HepG2 (cell line): ENCODE data around the gene TGM3. TPM values are rescaled to one million over a fixed set of nuclear protein-coding genes. Genes with fewer than 3 reads are reported as not detected.

Experiments used
- ATAC-seq: fragments of 200-7000 bp; cut with Tn5 transposase; 3 replicates; pipeline ENCODE4 v1.9.1; 2020; ENCODE audit warnings: mild to moderate bottlenecking, moderate library complexity
- BruUV-seq: library from RNA; stranded (reverse); fragments of 400-500 nt; replicated peaks from 2 replicates; lab custom pipeline; 2021; lab: Mats Ljungman, UMichigan
- CTCF ChIA-PET: fragments of 300-600 bp; formaldehyde crosslinking; extraction: SDS; loops from one replicate; lab custom pipeline; 2021; ENCODE audit warnings: low total read pairs, inconsistent platforms, low intra/inter-chr PET ratio; lab: Yijun Ruan, JAX
- POLR2A ChIA-PET: fragments of 350-600 bp; sonication (Branson Sonifier 250); formaldehyde crosslinking; loops from one replicate; lab custom pipeline; 2020; ENCODE audit warnings: antibody characterized with exemption, inconsistent platforms; lab: Yijun Ruan, JAX
- DNase-seq: peaks from one replicate; pipeline ENCODE4 v3.0.0-alpha.2; 2015; ENCODE audit warnings: low spot score
- FAIRE-seq: peaks from 3 replicates; lab custom pipeline; 2011; peaks lifted over from hg19 to GRCh38; lab: Jason Lieb, UNC
- H2AFZ ChIP-seq: one replicate; pipeline ENCODE4 v1.6.1; 2011; ENCODE audit warnings: low read length, inconsistent platforms
- H3K27ac ChIP-seq: fragments of 300-600 bp; 3 replicates; pipeline ENCODE4 v1.8.0; 2011; ENCODE audit warnings: mixed run types, mild to moderate bottlenecking, mixed read lengths, low read length, inconsistent platforms; ENCODE audit not compliant: insufficient read depth; ENCODE audit errors: extremely low read length
- H3K27me3 ChIP-seq, 2 experiments: fragments of 200-600 bp in 1 of 2; 2 replicates in 1 of 2; 3 replicates in 1 of 2; pipeline versions ENCODE4 v1.6.0 to v1.8.0; 2011; ENCODE audit warnings: low read length in 2 of 2, mild to moderate bottlenecking in 2 of 2, moderate library complexity in 2 of 2, inconsistent platforms in 1 of 2; ENCODE audit not compliant: insufficient read depth in 2 of 2, control insufficient read depth in 1 of 2
- H3K36me3 ChIP-seq, 2 experiments: fragments of 200-600 bp in 1 of 2; replicated peaks in 1 of 2; 2 replicates in 1 of 2; 3 replicates in 1 of 2; pipeline versions ENCODE4 v1.5.1 to v1.8.0; 2011; ENCODE audit warnings: low read length in 2 of 2, inconsistent platforms in 1 of 2; ENCODE audit not compliant: insufficient read depth in 2 of 2, control insufficient read depth in 1 of 2
- H3K4me1 ChIP-seq: 2 replicates; pipeline ENCODE4 v1.5.1; 2012; ENCODE audit warnings: low read length, inconsistent platforms; ENCODE audit not compliant: insufficient read depth
- H3K4me2 ChIP-seq: 2 replicates; pipeline ENCODE4 v1.6.0; 2011; ENCODE audit warnings: low read depth, low read length, inconsistent platforms
- H3K4me3 ChIP-seq, 3 experiments: fragments of 200-600 bp in 1 of 3; sonication (generic), shearing (Covaris generic) in 1 of 3; replicated peaks in 1 of 3; 2 replicates each; pipeline ENCODE4 v1.5.1; 2011 to 2016; ENCODE audit warnings: low read length in 3 of 3, inconsistent platforms in 2 of 3, low read depth in 2 of 3, mild to moderate bottlenecking in 2 of 3, control low read depth in 1 of 3, mixed read lengths in 1 of 3; ENCODE audit not compliant: insufficient read depth in 1 of 3
- H3K79me2 ChIP-seq: one replicate; pipeline ENCODE4 v1.6.1; 2011; ENCODE audit warnings: low read length, inconsistent platforms; ENCODE audit not compliant: insufficient read depth
- H3K9ac ChIP-seq: 2 replicates; pipeline ENCODE4 v1.6.0; 2011; ENCODE audit warnings: mild to moderate bottlenecking, low read depth, low read length, inconsistent platforms; ENCODE audit not compliant: insufficient read depth
- H3K9me3 ChIP-seq: 2 replicates; pipeline ENCODE4 v1.5.1; 2012; ENCODE audit warnings: mild to moderate bottlenecking, low read length
- H4K20me1 ChIP-seq: 2 replicates; pipeline ENCODE4 v1.6.0; 2011; ENCODE audit warnings: inconsistent platforms, mild to moderate bottlenecking, low read length, moderate library complexity; ENCODE audit not compliant: insufficient read depth
- AHR ChIP-seq: IDR thresholded peaks from 2 replicates; pipeline ENCODE4 v1.6.1; 2018; ENCODE audit warnings: missing genetic modification reagents, missing compliant biosample characterization
- ATF7 ChIP-seq, 2 experiments: fragments of 450-650 bp in 1 of 2; sonication (generic) in 1 of 2; formaldehyde crosslinking in 1 of 2; IDR thresholded peaks; 2 replicates each; pipeline versions ENCODE4 v1.4.0 to v1.6.1; 2016 to 2020; ENCODE audit warnings: antibody characterized with exemption in 1 of 2, mild to moderate bottlenecking in 1 of 2, missing genetic modification reagents in 1 of 2
- CBX2 ChIP-seq, 2 experiments: fragments of 200-600 bp in 1 of 2; sonication (generic); formaldehyde crosslinking in 1 of 2; IDR thresholded peaks; 2 replicates each; pipeline versions ENCODE4 v1.7.0 to v1.8.1; 2018 to 2022; ENCODE audit warnings: low read depth in 2 of 2, low read length in 1 of 2, mild to moderate bottlenecking in 1 of 2, missing genetic modification reagents in 1 of 2
- KDM2A ChIP-seq: sonication (generic); formaldehyde crosslinking; IDR thresholded peaks from 2 replicates; pipeline ENCODE4 v1.4.0; 2020; ENCODE audit warnings: low read depth, missing genetic modification reagents, borderline replicate concordance
- KLF13 ChIP-seq: sonication (generic); formaldehyde crosslinking; IDR thresholded peaks from 2 replicates; pipeline ENCODE4 v1.4.0; 2020; ENCODE audit warnings: mild to moderate bottlenecking, missing genetic modification reagents
- KMT2B ChIP-seq: IDR thresholded peaks from 2 replicates; pipeline ENCODE4 v1.6.1; 2016; ENCODE audit warnings: missing genetic modification reagents, missing compliant biosample characterization
- MEF2D ChIP-seq: sonication (generic); formaldehyde crosslinking; IDR thresholded peaks from 2 replicates; pipeline ENCODE4 v1.5.1; 2020; ENCODE audit warnings: mild to moderate bottlenecking, missing genetic modification reagents
- NR2F2 ChIP-seq: IDR thresholded peaks from 2 replicates; pipeline ENCODE4 v1.6.1; 2012; ENCODE audit warnings: low read depth, inconsistent platforms, borderline replicate concordance
- SIN3A ChIP-seq: IDR thresholded peaks from 2 replicates; pipeline ENCODE4 v1.6.1; 2011; ENCODE audit warnings: low read depth, mild to moderate bottlenecking, control low read depth, low read length, borderline replicate concordance
- SMARCC2 ChIP-seq: fragments of 450-650 bp; IDR thresholded peaks from 2 replicates; pipeline ENCODE4 v1.6.1; 2017; ENCODE audit warnings: antibody characterized with exemption, mild to moderate bottlenecking
- SMC3 ChIP-seq: IDR thresholded peaks from 2 replicates; pipeline ENCODE4 v1.6.1; 2011; ENCODE audit warnings: low read length, improper control_type of control experiment
- SMYD3 ChIP-seq: sonication (generic); formaldehyde crosslinking; IDR thresholded peaks from 2 replicates; pipeline ENCODE4 v1.8.1; 2023; ENCODE audit warnings: mild to moderate bottlenecking, missing genetic modification reagents
- STAG1 ChIP-seq: sonication (generic); formaldehyde crosslinking; IDR thresholded peaks from 2 replicates; pipeline ENCODE4 v1.4.0; 2020; ENCODE audit warnings: missing genetic modification reagents
- ZFP37 ChIP-seq: sonication (generic); formaldehyde crosslinking; IDR thresholded peaks from 2 replicates; pipeline ENCODE4 v1.4.0; 2020; ENCODE audit warnings: missing genetic modification reagents, borderline replicate concordance
- ZKSCAN1 ChIP-seq: fragments of 150-350 bp; IDR thresholded peaks from 2 replicates; pipeline ENCODE4 v1.6.1; 2014; ENCODE audit warnings: low read length
- ZNF20 ChIP-seq: sonication (generic); formaldehyde crosslinking; IDR thresholded peaks from 2 replicates; pipeline ENCODE4 v1.4.0; 2020; ENCODE audit warnings: mild to moderate bottlenecking, moderate library complexity, missing genetic modification reagents
- ZNF629 ChIP-seq: sonication (generic); formaldehyde crosslinking; conservative IDR thresholded peaks from 2 replicates; pipeline ENCODE4 v1.5.0; 2020; ENCODE audit warnings: missing genetic modification reagents
- WGBS: methylation state at CpG from one replicate; pipeline ENCODE4 v1.1.6; 2017; ENCODE audit warnings: low lambda C conversion rate; 5-methylcytosine and 5-hydroxymethylcytosine counted together
- in situ Hi-C: cut with HindIII; loops from 2 replicates; pipeline ENCODE4 v1.10.0; 2017; ENCODE audit warnings: low pct_unique_long_range_greater_than_20kb; ENCODE audit not compliant: extremely low pct_ligation_motif_present
- intact Hi-C: fragments of 100-400 bp; cut with micrococcal nuclease; formaldehyde crosslinking; loops from one replicate; pipeline ENCODE4 v1.10.0; 2022; ENCODE audit not compliant: unreplicated experiment
- polyA plus RNA-seq, 8 experiments: library from polyadenylated mRNA; depleted of rRNA in 3 of 8; stranded (reverse) in 7 of 8; unstranded in 1 of 8; fragments of >200 nt; fragmentation: Illumina TruSeq in 4 of 8; extraction: Trizol in 4 of 8; gene quantifications; 2 replicates each; pipeline versions ENCODE4 v1.2.1 to v1.2.3, GENCODE V29; 2011 to 2016; ENCODE audit warnings: low read depth in 4 of 8, missing spikeins in 1 of 8, mixed read lengths in 1 of 8; ENCODE audit not compliant: insufficient read depth in 1 of 8
- total RNA-seq, 5 experiments: library from RNA; depleted of rRNA; stranded (reverse); fragments of >200 nt; fragmentation: Illumina TruSeq; extraction: Trizol; gene quantifications; 2 replicates each; pipeline ENCODE4 v1.2.3, GENCODE V29; 2016; ENCODE audit warnings: low read depth in 1 of 5
- TF ChIP-seq, protein P1 (sequence below): sonication (generic); formaldehyde crosslinking; IDR thresholded peaks from 2 replicates; pipeline ENCODE4 v1.5.1; 2020; ENCODE audit warnings: mild to moderate bottlenecking, missing genetic modification reagents, moderate library complexity
- TF ChIP-seq, protein P2 (sequence below): sonication (generic); formaldehyde crosslinking; IDR thresholded peaks from 2 replicates; pipeline ENCODE4 v1.9.0; 2022; ENCODE audit warnings: missing genetic modification reagents, mild to moderate bottlenecking, borderline replicate concordance
- TF ChIP-seq, protein P3 (sequence below): sonication (generic); formaldehyde crosslinking; IDR thresholded peaks from 2 replicates; pipeline ENCODE4 v1.4.0; 2020; ENCODE audit warnings: missing genetic modification reagents, borderline replicate concordance
- TF ChIP-seq, protein P4 (sequence below): sonication (generic); formaldehyde crosslinking; IDR thresholded peaks from 2 replicates; pipeline ENCODE4 v1.8.0; 2022; ENCODE audit warnings: mild to moderate bottlenecking, missing genetic modification reagents, moderate library complexity

The TGM3 gene
- total and polyA plus RNA-seq, 2 of the 13 experiments (the other 11 are each of a cell fraction or from before 2014, with no cell fraction given), result not detected

DNA sequence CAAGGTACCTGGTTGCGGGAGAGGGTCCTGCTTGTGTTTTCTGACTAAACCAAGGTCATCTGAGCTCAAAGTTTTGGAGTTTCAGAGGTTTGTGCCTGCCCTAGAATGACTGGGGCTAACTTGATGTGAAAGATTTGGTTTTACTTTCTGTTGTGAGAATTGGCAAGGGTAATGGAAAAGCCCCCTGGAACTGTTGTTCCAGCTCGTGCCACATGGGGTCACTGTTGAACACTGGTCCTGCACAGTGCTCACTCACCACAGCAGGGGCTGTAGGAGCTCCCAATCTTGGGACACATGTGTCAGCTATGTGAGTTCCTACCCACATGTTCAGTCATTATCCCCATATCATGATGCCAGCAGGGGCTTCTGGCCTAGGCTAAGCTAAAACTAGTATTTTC lies 91.4 kb downstream of the TGM3 start (continued):
- no peak for TF ChIP-seq SIN3A
- peak; percentile 65 for TF ChIP-seq SMC3
- peak; percentile 61 for TF ChIP-seq STAG1 (CRISPR knock-in tag)
- no peak for TF ChIP-seq KMT2B
- TF ChIP-seq, protein P1, sequence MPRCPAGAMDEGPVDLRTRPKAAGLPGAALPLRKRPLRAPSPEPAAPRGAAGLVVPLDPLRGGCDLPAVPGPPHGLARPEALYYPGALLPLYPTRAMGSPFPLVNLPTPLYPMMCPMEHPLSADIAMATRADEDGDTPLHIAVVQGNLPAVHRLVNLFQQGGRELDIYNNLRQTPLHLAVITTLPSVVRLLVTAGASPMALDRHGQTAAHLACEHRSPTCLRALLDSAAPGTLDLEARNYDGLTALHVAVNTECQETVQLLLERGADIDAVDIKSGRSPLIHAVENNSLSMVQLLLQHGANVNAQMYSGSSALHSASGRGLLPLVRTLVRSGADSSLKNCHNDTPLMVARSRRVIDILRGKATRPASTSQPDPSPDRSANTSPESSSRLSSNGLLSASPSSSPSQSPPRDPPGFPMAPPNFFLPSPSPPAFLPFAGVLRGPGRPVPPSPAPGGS, result 0 out of 2 replicates have a peak, but pooled peaks have one; percentile 59
- TF ChIP-seq MEF2D (CRISPR knock-in tag), result no peak
- TF ChIP-seq ZFP37 (CRISPR knock-in tag), result no peak

DNA sequence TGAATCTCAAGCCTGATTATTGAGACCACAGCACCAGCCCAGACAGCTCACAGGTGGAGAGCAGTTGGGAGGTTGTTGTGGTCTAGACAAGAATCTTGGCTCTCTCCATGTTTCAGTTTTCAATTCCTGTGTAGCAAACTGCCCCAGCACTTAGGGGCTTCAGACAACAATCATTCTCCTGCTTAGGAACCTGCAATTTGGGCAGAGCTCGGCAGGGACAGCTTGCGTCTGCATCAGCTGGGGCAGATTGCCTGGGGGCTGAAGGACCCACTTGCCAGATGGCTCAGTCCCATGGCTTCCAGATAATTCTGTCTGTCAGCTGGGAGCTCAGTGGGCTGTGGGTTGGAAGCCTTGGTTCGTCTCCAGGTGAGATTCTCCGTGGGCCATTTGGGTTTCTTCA lies 91.8 kb downstream of the TGM3 start:
- no peaks in the 10 kb centered on the region for H3K36me3 ChIP-seq
- in situ Hi-C loops (no loop called here), intact Hi-C loops (loop anchor here (1.0 kb wide), 1 partner anchor 65 kb away; no protein-coding TSS in a partner anchor)
- ChIA-PET POLR2A (no interaction called here), CTCF (interaction anchor here (1.9 kb wide), 1 partner anchor 67 kb away, joined by 9 read pairs; no protein-coding TSS in a partner anchor)
- H2AFZ ChIP-seq, result no peak overlapping the region
- H3K27me3 ChIP-seq, result peaks cover 3 to 18% of the 10 kb centered on the region in 2 experiments; a peak in 4 of 5 replicates
- DNase-seq, result no peak
- WGBS, result 15% methylated on average over 4 of the region's 4 CpGs
- BruUV-seq, result no TSS peak
- no peak for FAIRE-seq
- no peak overlapping the region for H3K4me3 ChIP-seq
- peaks cover 15% of the 10 kb centered on the region for H3K9me3 ChIP-seq
- no peaks in the 10 kb centered on the region for H4K20me1 ChIP-seq
- H3K9ac ChIP-seq, result no peak overlapping the region
- no peak overlapping the region for H3K4me2 ChIP-seq
- H3K79me2 ChIP-seq, result no peaks in the 10 kb centered on the region
- H3K4me1 ChIP-seq, result no peaks in the 10 kb centered on the region
- no peak overlapping the region for H3K27ac ChIP-seq
- peak; percentile 19; the same call in 2 of the 3 replicates for ATAC-seq
- TF ChIP-seq ATF7 (IDR thresholded peaks at IDR 0.05) (no peak), ATF7 (CRISPR knock-in tag; IDR thresholded peaks at IDR 0.05) (no peak), ZNF629 (CRISPR knock-in tag) (no peak), ZKSCAN1 (no peak), SMARCC2 (no peak), ZNF20 (no peak), NR2F2 (no peak), SMYD3 (CRISPR knock-in tag) (no peak), CBX2 (IDR thresholded peaks at IDR 0.05; ENCODE audit: low read depth, low read length) (no peak), CBX2 (CRISPR knock-in tag; IDR thresholded peaks at IDR 0.05; ENCODE audit: low read depth) (no peak), KLF13 (CRISPR knock-in tag) (no peak), AHR (CRISPR knock-in tag) (no peak), KDM2A (CRISPR knock-in tag) (no peak)
- TF ChIP-seq, protein P2, sequence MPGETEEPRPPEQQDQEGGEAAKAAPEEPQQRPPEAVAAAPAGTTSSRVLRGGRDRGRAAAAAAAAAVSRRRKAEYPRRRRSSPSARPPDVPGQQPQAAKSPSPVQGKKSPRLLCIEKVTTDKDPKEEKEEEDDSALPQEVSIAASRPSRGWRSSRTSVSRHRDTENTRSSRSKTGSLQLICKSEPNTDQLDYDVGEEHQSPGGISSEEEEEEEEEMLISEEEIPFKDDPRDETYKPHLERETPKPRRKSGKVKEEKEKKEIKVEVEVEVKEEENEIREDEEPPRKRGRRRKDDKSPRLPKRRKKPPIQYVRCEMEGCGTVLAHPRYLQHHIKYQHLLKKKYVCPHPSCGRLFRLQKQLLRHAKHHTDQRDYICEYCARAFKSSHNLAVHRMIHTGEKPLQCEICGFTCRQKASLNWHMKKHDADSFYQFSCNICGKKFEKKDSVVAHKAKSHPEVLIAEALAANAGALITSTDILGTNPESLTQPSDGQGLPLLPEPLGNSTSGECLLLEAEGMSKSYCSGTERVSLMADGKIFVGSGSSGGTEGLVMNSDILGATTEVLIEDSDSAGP, result no peak
- TF ChIP-seq, protein P3, sequence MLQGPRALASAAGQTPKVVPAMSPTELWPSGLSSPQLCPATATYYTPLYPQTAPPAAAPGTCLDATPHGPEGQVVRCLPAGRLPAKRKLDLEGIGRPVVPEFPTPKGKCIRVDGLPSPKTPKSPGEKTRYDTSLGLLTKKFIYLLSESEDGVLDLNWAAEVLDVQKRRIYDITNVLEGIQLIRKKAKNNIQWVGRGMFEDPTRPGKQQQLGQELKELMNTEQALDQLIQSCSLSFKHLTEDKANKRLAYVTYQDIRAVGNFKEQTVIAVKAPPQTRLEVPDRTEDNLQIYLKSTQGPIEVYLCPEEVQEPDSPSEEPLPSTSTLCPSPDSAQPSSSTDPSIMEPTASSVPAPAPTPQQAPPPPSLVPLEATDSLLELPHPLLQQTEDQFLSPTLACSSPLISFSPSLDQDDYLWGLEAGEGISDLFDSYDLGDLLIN (CRISPR knock-in tag), result no peak
- TF ChIP-seq, protein P4, sequence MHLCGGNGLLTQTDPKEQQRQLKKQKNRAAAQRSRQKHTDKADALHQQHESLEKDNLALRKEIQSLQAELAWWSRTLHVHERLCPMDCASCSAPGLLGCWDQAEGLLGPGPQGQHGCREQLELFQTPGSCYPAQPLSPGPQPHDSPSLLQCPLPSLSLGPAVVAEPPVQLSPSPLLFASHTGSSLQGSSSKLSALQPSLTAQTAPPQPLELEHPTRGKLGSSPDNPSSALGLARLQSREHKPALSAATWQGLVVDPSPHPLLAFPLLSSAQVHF (CRISPR knock-in tag), result no peak
